MCF 10A (cell line): ENCODE measurements around the gene DICER1. TPM values are rescaled to one million over a fixed set of nuclear protein-coding genes. Genes with fewer than 3 reads are reported as not detected.

Experiments
- BruUV-seq: library from RNA; stranded (reverse); fragments of 400-500 nt; replicated peaks from 2 replicates; lab custom pipeline; 2021; lab: Mats Ljungman, UMichigan
- CTCF ChIA-PET: fragments of 300-600 bp; sonication (Branson Sonifier 250); formaldehyde crosslinking; extraction: SDS; loops from one replicate; lab custom pipeline; 2021; ENCODE audit warnings: antibody characterized with exemption, inconsistent platforms; lab: Yijun Ruan, JAX
- POLR2A ChIA-PET: fragments of 300-600, 350-650 bp; sonication (Branson Sonifier 250); formaldehyde crosslinking; extraction: SDS; loops from one replicate; lab custom pipeline; 2020; ENCODE audit warnings: antibody characterized with exemption, inconsistent platforms; lab: Yijun Ruan, JAX
- DNase-seq: peaks from one replicate; pipeline ENCODE4 v3.0.0-alpha.2; 2018; ENCODE audit not compliant: unreplicated experiment
- H3K27ac Mint-ChIP-seq: one replicate; pipeline ENCODE4 v1.8.0; 2022; ENCODE audit warnings: mild to moderate bottlenecking, low read depth, mixed read lengths; ENCODE audit not compliant: unreplicated experiment
- H3K27me3 Mint-ChIP-seq: one replicate; pipeline ENCODE4 v1.8.0; 2022; ENCODE audit warnings: mixed read lengths; ENCODE audit not compliant: insufficient read depth, unreplicated experiment
- H3K36me3 Mint-ChIP-seq: one replicate; pipeline ENCODE4 v1.8.0; 2022; ENCODE audit warnings: mild to moderate bottlenecking, moderate library complexity, mixed read lengths; ENCODE audit not compliant: insufficient read depth, unreplicated experiment
- H3K4me1 Mint-ChIP-seq: one replicate; pipeline ENCODE4 v1.8.0; 2022; ENCODE audit warnings: mixed read lengths; ENCODE audit not compliant: insufficient read depth, unreplicated experiment
- H3K4me3 Mint-ChIP-seq: one replicate; pipeline ENCODE4 v1.8.0; 2022; ENCODE audit warnings: mild to moderate bottlenecking, moderate library complexity, mixed read lengths; ENCODE audit not compliant: unreplicated experiment
- H3K9me3 Mint-ChIP-seq: one replicate; pipeline ENCODE4 v1.8.0; 2022; ENCODE audit warnings: mixed read lengths; ENCODE audit not compliant: unreplicated experiment
- CTCF ChIP-seq: fragments of 200-600 bp; IDR thresholded peaks from one replicate; pipeline ENCODE4 v1.8.0; 2022; ENCODE audit warnings: antibody characterized with exemption, mild to moderate bottlenecking; ENCODE audit not compliant: unreplicated experiment
- intact Hi-C: fragments of 100-400 bp; cut with micrococcal nuclease; formaldehyde crosslinking; loops from 2 replicates; pipeline ENCODE4 v1.14.1; 2022
- total RNA-seq: library from RNA; stranded (reverse); gene quantifications from 2 replicates; pipeline ENCODE4 v1.2.3, GENCODE V29; 2022

DICER1 gene
- total RNA-seq, 1 experiment from 2014 or later: 35.6 TPM

DNA sequence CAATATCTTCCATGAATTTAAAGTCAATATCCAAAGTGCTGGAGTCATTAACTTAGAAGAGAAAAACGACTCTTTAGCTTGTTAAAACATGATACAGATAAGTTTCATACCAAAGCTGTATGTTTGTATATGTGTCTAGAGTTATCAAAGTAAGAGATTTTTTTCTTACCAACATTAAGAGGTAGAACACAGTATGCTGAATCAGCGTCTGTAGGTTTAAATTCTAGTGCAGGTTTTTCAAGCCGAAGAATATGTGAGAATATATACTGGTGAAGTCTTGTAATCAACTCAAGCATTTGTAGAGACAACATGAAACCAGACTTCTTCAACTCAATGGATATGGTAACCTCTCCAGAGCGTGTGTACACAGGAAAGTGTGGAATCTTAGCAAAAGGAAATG is 49.6 kb downstream of the DICER1 start:
- no peak overlapping the region for H3K27ac Mint-ChIP-seq
- DNase-seq: no peak
- CTCF ChIA-PET: interaction anchor here (0.6 kb wide), 1 partner anchor 420 kb away, joined by 3 read pairs; no protein-coding TSS in a partner anchor
- no peak for TF ChIP-seq CTCF
- POLR2A ChIA-PET: no interaction called here
- no peaks in the 10 kb centered on the region for H3K27me3 Mint-ChIP-seq
- no peaks in the 10 kb centered on the region for H3K9me3 Mint-ChIP-seq
- H3K4me3 Mint-ChIP-seq: no peak overlapping the region
- H3K36me3 Mint-ChIP-seq: peaks cover 81% of the 10 kb centered on the region
- intact Hi-C loops: no loop called here
- no TSS peak for BruUV-seq
- peaks cover 3% of the 10 kb centered on the region for H3K4me1 Mint-ChIP-seq

DNA sequence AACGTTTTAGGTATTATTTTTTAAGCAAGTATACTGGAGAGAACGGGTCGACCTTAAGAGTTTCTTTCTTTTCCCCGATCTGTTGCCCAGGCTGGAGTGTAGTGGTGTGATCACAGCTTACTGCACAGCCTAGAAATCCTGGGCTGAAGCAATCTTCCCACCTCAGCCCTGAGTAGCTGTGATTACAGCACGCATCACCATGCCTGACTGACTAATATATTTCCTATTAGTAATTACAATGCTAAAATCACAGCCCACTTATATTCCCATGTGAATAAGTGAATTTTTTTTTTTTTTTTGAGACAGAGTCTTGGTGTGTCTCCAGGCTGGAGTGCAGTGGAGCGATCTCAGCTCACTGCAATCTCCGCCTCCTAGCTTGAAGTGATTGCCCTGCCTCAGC is 50.4 kb downstream of the DICER1 start:
- Mint-ChIP-seq H3K4me1 (peaks cover 6% of the 10 kb centered on the region), H3K36me3 (peaks cover 80% of the 10 kb centered on the region), H3K27me3 (no peaks in the 10 kb centered on the region), H3K4me3 (no peak overlapping the region), H3K9me3 (no peaks in the 10 kb centered on the region), H3K27ac (no peak overlapping the region)
- no peak for DNase-seq
- intact Hi-C loops: no loop called here
- TF ChIP-seq CTCF: no peak
- ChIA-PET CTCF (interaction anchor here (0.6 to 2.1 kb wide), 3 partner anchors 331 to 421 kb away, joined by 3 to 11 read pairs (median 6); no protein-coding TSS in a partner anchor), POLR2A (interaction anchor here (0.6 to 0.9 kb wide), 3 partner anchors 14 to 1555 kb away, joined by 3 to 4 read pairs (median 3); no protein-coding TSS in a partner anchor)
- BruUV-seq: no TSS peak

DNA sequence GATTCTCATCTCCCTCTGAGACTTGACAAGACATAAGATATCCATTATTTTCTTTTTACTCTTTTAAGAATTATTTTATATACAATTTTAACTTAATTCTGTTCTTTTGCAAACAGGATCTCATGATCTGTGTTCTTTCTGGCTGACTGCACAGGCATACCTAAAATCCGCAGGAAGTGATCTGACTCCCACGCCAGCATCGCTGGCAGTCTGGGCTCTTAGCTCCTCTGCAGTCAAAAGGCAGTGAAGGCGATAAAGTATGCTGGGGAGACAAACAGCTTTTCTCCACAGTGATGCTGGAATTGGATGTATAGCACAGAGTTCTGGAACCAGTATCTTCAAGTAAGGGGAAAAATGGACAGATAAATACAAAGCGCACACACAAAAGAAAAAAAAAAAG is 52.4 kb downstream of the DICER1 start:
- Mint-ChIP-seq H3K9me3 (no peaks in the 10 kb centered on the region), H3K4me3 (no peak overlapping the region), H3K4me1 (peaks cover 6% of the 10 kb centered on the region), H3K27ac (no peak overlapping the region), H3K36me3 (peaks cover 75% of the 10 kb centered on the region), H3K27me3 (no peaks in the 10 kb centered on the region)
- BruUV-seq: no TSS peak
- no peak for TF ChIP-seq CTCF
- no peak for DNase-seq
- ChIA-PET POLR2A (no interaction called here), CTCF (no interaction called here)
- intact Hi-C loops: no loop called here

GRCh38 chr14:95102680-95103044 is 54.7 kb downstream of the DICER1 start:
- no peaks in the 10 kb centered on the region for H3K9me3 Mint-ChIP-seq
- intact Hi-C loops: no loop called here
- ChIA-PET POLR2A (interaction anchor here (0.5 kb wide), 1 partner anchor 15 kb away, joined by 3 read pairs; no protein-coding TSS in a partner anchor), CTCF (interaction anchor here (0.8 to 3.3 kb wide), 4 partner anchors 16 to 416 kb away, joined by 3 to 31 read pairs (median 6); no protein-coding TSS in a partner anchor)
- no peak for DNase-seq
- H3K27ac Mint-ChIP-seq: no peak overlapping the region
- H3K36me3 Mint-ChIP-seq: peaks cover 68% of the 10 kb centered on the region
- BruUV-seq: no TSS peak
- H3K4me3 Mint-ChIP-seq: no peak overlapping the region
- no peak for TF ChIP-seq CTCF
- H3K4me1 Mint-ChIP-seq: peaks cover 7% of the 10 kb centered on the region
- no peaks in the 10 kb centered on the region for H3K27me3 Mint-ChIP-seq
